ENCODE measurements around the gene PCDH7.

DNA sequence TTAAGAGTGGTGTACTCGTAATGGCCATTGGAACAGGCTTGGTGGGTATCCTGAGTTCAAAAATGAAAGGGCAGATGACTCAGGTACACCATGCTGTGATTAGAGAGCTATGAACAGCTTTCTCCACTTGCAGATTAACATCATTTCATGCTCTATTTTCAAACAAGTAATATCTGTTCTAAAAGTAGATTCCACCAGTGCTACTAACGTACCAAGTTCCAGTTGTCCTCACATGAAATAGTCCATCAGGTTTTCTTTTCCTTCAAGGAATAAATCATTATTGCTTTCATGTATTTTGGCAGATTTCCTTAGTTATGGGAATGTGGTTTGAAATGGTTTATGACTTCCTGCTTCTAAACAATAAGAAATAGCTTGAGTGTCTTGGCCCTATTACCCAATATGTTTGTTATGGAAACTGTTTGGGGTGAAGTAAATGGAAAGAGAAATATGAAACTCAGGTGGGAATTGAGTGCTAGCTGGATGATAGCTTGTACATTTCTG is 49.9 kb downstream of the PCDH7 start:
- TF ChIP-seq POLR2A (IDR thresholded peaks at IDR 0.05), result no peak
- no peak for TF ChIP-seq CTCF (IDR thresholded peaks at IDR 0.05)
